ENCODE results near the gene PDE6G. TPM values are rescaled to one million over a fixed set of nuclear protein-coding genes. Genes with fewer than 3 reads are reported as not detected.

PDE6G gene
- total and polyA plus RNA-seq, 8 donors = 0.85 to 2.6 (median 1.5) TPM; not detected in 4

DNA sequence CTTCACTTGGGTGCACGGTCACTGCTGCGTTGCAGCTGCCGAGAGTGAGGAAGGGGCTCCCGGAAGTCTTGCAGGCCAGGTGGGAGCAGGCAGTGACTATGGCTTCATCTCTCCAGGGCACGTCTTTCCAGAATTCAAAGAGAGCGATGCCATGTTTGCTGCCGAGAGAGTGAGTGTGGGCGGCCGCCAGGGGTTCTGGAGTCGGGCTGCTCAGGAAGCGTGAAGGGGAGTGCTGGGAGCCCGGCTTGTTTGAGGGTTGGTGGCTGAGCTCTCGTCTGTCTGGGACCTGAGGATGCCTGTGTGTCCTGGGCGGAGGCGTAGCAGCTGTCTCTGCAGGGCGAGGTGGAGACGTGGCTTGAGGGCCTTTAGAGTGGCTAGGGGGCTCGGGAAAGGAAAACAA is 33.7 kb upstream of the PDE6G start:
- no peaks in the 10 kb centered on the region for H3K27me3 ChIP-seq
- TF ChIP-seq EP300 (IDR thresholded peaks at IDR 0.05) (no peak), POLR2A (IDR thresholded peaks at IDR 0.05) (no peak)
- TF ChIP-seq, protein P1, sequence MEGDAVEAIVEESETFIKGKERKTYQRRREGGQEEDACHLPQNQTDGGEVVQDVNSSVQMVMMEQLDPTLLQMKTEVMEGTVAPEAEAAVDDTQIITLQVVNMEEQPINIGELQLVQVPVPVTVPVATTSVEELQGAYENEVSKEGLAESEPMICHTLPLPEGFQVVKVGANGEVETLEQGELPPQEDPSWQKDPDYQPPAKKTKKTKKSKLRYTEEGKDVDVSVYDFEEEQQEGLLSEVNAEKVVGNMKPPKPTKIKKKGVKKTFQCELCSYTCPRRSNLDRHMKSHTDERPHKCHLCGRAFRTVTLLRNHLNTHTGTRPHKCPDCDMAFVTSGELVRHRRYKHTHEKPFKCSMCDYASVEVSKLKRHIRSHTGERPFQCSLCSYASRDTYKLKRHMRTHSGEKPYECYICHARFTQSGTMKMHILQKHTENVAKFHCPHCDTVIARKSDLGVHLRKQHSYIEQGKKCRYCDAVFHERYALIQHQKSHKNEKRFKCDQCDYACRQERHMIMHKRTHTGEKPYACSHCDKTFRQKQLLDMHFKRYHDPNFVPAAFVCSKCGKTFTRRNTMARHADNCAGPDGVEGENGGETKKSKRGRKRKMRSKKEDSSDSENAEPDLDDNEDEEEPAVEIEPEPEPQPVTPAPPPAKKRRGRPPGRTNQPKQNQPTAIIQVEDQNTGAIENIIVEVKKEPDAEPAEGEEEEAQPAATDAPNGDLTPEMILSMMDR (IDR thresholded peaks at IDR 0.05) = no peak
- H3K4me3 ChIP-seq = no peak overlapping the region
- DNase-seq = no peak
- H3K4me1 ChIP-seq = peaks cover 7 to 18% (median 13%) of the 10 kb centered on the region in 4 donors
- peaks cover 90 to 100% (median 98%) of the 10 kb centered on the region in 4 donors for H3K36me3 ChIP-seq
- 83 to 94% (median 91%) methylated on average over 15 to 18 of the region's 18 CpGs for WGBS, 5 donors
- H3K9me3 ChIP-seq = no peaks in the 10 kb centered on the region
- intact Hi-C loops (cut with DNase I; ENCODE audit: low total_unique reads) = no loop called here
- H3K27ac ChIP-seq = no peak overlapping the region

DNA sequence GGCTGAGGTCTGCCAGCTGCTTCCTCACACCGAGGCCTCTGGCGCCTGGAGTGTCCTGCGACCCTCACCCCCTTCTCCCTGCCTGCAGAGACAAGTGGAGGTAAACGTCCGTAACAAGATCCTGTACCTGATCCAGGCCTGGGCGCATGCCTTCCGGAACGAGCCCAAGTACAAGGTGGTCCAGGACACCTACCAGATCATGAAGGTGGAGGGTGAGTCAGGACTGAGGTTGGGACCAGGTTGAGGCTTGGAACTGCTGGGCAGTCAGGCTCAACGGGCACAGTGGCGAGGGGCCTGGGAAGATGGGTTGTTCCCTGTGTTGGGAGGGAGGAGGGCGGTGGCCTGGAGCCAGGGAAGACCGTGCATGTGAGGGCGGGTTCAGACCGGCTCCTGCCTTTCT is 32.3 kb upstream of the PDE6G start:
- H3K9me3 ChIP-seq = no peaks in the 10 kb centered on the region
- TF ChIP-seq POLR2AphosphoS5 (IDR thresholded peaks at IDR 0.05) (no peak), POLR2A (IDR thresholded peaks at IDR 0.05) (no peak), EP300 (IDR thresholded peaks at IDR 0.05) (no peak)
- TF ChIP-seq, protein P1 (IDR thresholded peaks at IDR 0.05) = no peak
- peaks cover 75 to 86% (median 83%) of the 10 kb centered on the region in 4 donors for H3K36me3 ChIP-seq
- H3K27ac ChIP-seq = no peak overlapping the region
- WGBS, 5 donors = 83 to 92% (median 88%) methylated on average over 14 of the region's 14 CpGs
- no peak overlapping the region for H3K4me3 ChIP-seq
- no peaks in the 10 kb centered on the region for H3K27me3 ChIP-seq
- H3K4me1 ChIP-seq = peaks cover 15 to 26% (median 22%) of the 10 kb centered on the region in 4 donors
- no peak for DNase-seq
- intact Hi-C loops (cut with DNase I; ENCODE audit: low total_unique reads) = no loop called here

DNA sequence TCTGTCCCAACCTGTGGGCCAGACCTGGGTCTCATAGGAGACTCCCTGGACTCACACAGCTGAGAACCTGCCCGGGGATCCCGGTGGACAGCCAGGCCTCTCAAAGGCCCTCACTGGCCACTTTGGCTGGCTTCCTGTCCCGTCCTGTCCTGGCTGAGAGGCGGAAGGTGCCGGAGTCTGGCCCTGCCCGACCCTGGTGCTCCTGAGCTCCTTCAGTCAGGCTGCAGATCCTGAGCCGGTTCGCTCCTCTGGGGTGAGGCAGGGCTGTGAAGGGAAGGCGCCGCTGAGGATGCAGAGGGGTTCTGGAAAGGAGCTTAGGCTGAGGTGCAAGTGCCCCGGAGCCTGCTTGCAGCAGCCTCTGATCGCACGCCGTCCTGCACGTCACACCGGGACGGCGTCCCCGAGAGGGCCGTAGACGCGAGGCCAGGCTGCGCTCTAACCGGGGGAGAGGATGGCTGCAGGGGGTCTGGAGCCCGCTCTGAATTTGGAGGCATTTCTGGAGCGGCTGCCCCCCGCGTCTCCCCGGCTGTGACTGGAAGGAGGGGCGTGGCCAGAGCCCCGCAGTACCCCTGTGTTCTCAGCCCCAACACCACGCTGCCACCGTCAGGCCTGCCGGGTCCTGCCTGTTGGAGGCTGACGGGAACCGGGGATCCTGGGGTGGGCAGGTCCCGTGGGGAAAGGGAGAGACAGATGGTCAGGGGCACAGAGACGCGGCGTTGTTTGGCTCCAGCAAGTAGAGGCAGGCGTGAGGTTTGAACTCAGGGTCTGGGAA is 31.6 kb upstream of the PDE6G start:
- H3K27me3 ChIP-seq = no peaks in the 10 kb centered on the region
- TF ChIP-seq POLR2AphosphoS5 (IDR thresholded peaks at IDR 0.05) (no peak), POLR2A (IDR thresholded peaks at IDR 0.05) (no peak)
- TF ChIP-seq, protein P1 (IDR thresholded peaks at IDR 0.05) = no peak
- intact Hi-C loops (cut with DNase I; ENCODE audit: low total_unique reads) = no loop called here
- 94 to 96% (median 95%) methylated on average over 39 to 41 of the region's 41 CpGs for WGBS, 5 donors
- H3K27ac ChIP-seq = no peak overlapping the region
- no peak for DNase-seq
- H3K36me3 ChIP-seq = peaks cover 69 to 79% (median 77%) of the 10 kb centered on the region in 4 donors
- H3K4me3 ChIP-seq = no peak overlapping the region
- no peaks in the 10 kb centered on the region for H3K9me3 ChIP-seq
- peaks cover 17 to 28% (median 25%) of the 10 kb centered on the region in 4 donors for H3K4me1 ChIP-seq

DNA sequence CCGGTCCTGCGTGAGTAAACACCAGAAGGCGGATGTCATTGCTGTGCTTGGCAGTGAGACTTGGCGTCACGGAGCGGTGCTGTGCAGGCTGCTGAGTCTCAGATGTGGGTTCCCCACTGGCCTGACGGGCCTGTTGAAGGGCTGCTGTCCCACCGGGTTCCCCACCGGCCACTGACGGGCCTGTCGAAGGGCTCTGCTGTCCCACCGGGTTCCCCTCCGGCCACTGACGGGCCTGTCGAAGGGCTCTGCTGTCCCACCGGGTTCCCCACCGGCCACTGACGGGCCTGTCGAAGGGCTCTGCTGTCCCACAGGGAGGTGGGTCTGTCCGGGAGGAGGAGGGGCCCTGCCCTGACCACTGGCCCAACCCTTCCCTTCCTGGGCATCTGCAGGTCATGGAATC is 30.3 kb upstream of the PDE6G start:
- no peak for DNase-seq
- Histone ChIP-seq H3K9me3 (no peaks in the 10 kb centered on the region), H3K4me1 (peaks cover 27 to 41% (median 37%) of the 10 kb centered on the region in 4 donors), H3K27me3 (no peaks in the 10 kb centered on the region), H3K4me3 (no peak overlapping the region), H3K36me3 (peaks cover 55 to 68% (median 65%) of the 10 kb centered on the region in 4 donors), H3K27ac (no peak overlapping the region)
- TF ChIP-seq, protein P1 (IDR thresholded peaks at IDR 0.05) = no peak
- TF ChIP-seq POLR2AphosphoS5 (IDR thresholded peaks at IDR 0.05) = no peak
- no peak for TF ChIP-seq POLR2A (IDR thresholded peaks at IDR 0.05)
- TF ChIP-seq EP300 (IDR thresholded peaks at IDR 0.05) = no peak
- WGBS, 5 donors = 88 to 92% (median 90%) methylated on average over 19 to 20 of the region's 20 CpGs
- intact Hi-C loops (cut with DNase I; ENCODE audit: low total_unique reads) = no loop called here
